Measurements from ENCODE around the gene PROSER3. TPM values are rescaled to one million over a fixed set of nuclear protein-coding genes. Genes with fewer than 3 reads are reported as not detected.

The PROSER3 gene
- total and polyA plus RNA-seq, 9 of the 15 experiments (the other 6 are each of a cell fraction or from before 2014, with no cell fraction given) = 1.0 to 39.5 (median 5.1) TPM

DNA sequence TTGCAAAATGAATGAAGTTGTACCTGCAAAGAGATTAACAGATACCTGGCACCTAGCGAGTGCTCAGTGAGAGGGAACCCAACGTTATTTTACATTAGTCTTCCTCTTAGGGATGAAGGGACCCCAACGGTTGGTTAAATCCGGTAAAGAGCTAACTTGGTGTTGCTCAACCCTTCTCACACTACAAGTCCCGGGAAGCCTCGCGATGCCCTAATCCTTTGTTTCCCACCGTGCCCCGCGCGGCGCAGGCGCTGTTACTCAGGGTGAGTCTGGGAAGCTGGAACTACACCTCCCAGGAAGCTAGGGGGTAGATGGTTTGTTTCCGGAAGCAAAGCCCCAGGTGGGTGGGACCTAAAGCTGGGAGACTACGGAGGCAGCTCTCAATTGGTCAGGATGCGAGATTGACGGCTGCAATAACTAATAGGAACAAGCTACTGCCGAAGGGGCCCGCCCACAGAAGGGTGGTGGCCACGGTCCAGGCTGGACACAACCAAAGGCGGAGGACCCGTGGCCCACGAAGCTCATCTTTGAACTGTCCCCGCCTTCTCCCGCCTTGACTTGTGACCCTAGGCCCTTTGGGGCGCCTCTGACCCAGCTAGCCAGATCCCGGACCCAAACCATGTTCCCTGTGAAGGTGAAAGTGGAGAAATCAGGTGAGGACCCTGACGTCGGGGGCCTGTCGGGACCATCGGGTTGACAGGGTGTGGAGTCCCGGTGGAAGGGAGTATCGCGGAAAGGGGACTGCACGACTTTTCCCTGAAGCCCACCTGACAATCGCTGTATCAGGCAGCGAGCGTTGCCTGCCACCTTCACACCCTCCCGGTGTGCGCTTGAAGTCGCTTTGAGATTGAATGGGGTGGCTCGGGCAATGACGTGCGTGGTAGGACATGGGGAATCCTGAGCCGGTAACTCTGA lies 9.6 kb upstream of the PROSER3 start, which contains the start of gene LIN37 (continued):
- TF ChIP-seq, protein P1, sequence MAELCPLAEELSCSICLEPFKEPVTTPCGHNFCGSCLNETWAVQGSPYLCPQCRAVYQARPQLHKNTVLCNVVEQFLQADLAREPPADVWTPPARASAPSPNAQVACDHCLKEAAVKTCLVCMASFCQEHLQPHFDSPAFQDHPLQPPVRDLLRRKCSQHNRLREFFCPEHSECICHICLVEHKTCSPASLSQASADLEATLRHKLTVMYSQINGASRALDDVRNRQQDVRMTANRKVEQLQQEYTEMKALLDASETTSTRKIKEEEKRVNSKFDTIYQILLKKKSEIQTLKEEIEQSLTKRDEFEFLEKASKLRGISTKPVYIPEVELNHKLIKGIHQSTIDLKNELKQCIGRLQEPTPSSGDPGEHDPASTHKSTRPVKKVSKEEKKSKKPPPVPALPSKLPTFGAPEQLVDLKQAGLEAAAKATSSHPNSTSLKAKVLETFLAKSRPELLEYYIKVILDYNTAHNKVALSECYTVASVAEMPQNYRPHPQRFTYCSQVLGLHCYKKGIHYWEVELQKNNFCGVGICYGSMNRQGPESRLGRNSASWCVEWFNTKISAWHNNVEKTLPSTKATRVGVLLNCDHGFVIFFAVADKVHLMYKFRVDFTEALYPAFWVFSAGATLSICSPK (IDR thresholded peaks at IDR 0.05; ENCODE audit: borderline replicate concordance) = 0 out of 2 replicates have a peak, but pooled peaks have one; percentile 38
- peak in 1 of 2 experiments; percentile 21; a peak in 1 of 4 replicates for TF ChIP-seq SIN3A (IDR thresholded peaks at IDR 0.05; ENCODE audit: borderline replicate concordance in 2 of 2, control insufficient read depth in 1 of 2, low read depth in 2 of 2, low read length in 2 of 2)
- 0 out of 2 replicates have a peak, but pooled peaks have one; percentile 63 for TF ChIP-seq ELF2 (CRISPR knock-in tag; IDR thresholded peaks at IDR 0.05)
- TF ChIP-seq POLR2AphosphoS2 (IDR thresholded peaks at IDR 0.05; ENCODE audit: low read length) = peak; percentile 97
- TF ChIP-seq SP1 (CRISPR knock-in tag; IDR thresholded peaks at IDR 0.05) = peak; percentile 93
- TF ChIP-seq PHF20 (IDR thresholded peaks at IDR 0.05; ENCODE audit: partially characterized antibody) = peak; percentile 49
- TF ChIP-seq, protein P2, sequence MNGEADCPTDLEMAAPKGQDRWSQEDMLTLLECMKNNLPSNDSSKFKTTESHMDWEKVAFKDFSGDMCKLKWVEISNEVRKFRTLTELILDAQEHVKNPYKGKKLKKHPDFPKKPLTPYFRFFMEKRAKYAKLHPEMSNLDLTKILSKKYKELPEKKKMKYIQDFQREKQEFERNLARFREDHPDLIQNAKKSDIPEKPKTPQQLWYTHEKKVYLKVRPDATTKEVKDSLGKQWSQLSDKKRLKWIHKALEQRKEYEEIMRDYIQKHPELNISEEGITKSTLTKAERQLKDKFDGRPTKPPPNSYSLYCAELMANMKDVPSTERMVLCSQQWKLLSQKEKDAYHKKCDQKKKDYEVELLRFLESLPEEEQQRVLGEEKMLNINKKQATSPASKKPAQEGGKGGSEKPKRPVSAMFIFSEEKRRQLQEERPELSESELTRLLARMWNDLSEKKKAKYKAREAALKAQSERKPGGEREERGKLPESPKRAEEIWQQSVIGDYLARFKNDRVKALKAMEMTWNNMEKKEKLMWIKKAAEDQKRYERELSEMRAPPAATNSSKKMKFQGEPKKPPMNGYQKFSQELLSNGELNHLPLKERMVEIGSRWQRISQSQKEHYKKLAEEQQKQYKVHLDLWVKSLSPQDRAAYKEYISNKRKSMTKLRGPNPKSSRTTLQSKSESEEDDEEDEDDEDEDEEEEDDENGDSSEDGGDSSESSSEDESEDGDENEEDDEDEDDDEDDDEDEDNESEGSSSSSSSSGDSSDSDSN (IDR thresholded peaks at IDR 0.05; ENCODE audit: borderline replicate concordance in 1 of 2, low read depth in 2 of 2, low read length in 2 of 2) = no peak
- TF ChIP-seq CREBBP (IDR thresholded peaks at IDR 0.05; ENCODE audit: low read depth, low read length) = no peak
- peak; percentile 40 to 50; a peak in 1 of 4 replicates for TF ChIP-seq MAZ (CRISPR knock-in tag; conservative IDR thresholded peaks at IDR 0.05 in 1 of 2, IDR thresholded peaks at IDR 0.05 in 1 of 2)
- TF ChIP-seq, protein P3, sequence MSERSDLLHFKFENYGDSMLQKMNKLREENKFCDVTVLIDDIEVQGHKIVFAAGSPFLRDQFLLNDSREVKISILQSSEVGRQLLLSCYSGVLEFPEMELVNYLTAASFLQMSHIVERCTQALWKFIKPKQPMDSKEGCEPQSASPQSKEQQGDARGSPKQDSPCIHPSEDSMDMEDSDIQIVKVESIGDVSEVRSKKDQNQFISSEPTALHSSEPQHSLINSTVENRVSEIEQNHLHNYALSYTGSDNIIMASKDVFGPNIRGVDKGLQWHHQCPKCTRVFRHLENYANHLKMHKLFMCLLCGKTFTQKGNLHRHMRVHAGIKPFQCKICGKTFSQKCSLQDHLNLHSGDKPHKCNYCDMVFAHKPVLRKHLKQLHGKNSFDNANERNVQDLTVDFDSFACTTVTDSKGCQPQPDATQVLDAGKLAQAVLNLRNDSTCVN (CRISPR knock-in tag; IDR thresholded peaks at IDR 0.05) = no peak
- TF ChIP-seq MBD2 (IDR thresholded peaks at IDR 0.05; ENCODE audit: borderline replicate concordance, low read depth) = peak; percentile 96

Data from K562 (cell line).